ENCODE measurements around the gene UROC1.

UROC1 gene

DNA sequence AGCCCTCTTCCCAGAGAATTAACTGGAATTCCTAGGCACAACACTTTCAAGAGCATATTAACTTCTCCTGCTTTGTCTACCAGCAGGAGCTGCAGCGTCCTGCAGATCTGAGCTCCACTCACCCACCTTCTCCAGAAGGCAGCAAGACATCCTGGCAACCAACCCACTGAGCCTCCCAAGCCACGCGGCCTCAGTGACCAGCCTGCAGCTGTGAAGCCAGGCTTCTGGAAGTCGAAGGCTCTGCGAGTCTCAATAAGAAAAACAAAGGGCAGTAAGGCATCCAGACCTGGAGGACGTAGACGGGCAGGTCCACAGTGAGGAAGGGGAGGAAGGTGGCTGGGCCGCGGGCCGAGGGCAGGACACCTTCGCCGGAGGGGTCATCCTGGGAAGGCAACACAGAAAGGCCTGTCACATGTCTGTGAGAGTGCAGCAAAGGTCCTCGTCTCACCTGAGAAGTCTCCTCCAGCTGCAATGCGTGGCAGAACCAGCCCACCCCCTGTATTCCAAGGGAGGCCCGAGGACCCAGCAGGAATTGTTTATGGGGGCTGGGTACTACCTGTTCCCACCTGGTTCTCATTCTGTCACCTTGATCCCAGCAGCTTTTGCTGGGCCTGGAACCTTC is 78.1 kb downstream of the UROC1 start:
- DNase-seq, result no peak

- DNase-seq, result no peak
Observed at GRCh38 chr3:126438746-126439145, 78.8 kb downstream of the UROC1 start.

- DNase-seq, result no peak
Observed at GRCh38 chr3:126438186-126438585, 79.4 kb downstream of the UROC1 start.

DNA sequence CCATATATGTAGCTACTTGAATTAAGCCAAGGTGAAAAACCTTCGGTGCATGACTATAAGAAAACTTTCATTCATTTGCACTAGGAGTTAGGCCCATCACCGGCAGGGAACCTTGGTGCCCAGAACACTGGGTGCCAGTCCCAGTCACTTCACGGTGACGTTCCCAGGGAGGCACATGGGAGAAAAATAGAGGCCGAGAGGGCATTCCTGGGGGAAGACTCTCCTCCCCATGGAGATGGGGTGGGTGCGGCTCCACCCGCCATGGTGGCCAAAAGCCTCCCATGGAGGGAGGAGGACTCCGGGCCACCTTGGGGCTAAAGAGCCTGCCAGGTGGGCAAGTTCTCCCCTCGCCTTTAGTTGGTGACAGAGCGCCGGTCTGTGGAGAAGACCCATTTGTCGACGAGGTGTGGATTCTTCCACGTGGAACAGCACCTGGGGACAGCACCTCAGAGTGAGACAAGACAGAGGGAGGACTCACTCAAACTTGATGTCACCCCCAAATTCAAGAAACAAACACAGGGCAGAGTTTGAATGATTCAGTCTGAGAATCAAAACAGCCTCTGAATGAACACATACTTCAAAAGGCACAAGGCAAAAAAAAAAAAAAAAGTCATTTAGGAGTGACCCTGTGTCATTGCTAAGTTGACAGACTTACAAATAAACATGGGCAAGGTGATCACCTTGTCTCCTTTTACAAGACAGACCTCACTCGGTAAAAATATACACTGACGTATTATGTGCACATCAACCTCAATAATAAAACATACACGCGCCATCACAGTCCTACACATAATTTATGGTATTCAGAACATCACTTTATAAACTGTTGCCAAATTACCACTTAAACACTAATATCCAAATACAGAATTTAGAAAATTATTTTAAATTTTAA is 80.5 kb downstream of the UROC1 start:
- no peak for DNase-seq

GRCh38 chr3:126435456-126436315 is 81.9 kb downstream of the UROC1 start:
- no peak for DNase-seq

- DNase-seq, result no peak
Observed at GRCh38 chr3:126434931-126435411, 82.6 kb downstream of the UROC1 start.

DNA sequence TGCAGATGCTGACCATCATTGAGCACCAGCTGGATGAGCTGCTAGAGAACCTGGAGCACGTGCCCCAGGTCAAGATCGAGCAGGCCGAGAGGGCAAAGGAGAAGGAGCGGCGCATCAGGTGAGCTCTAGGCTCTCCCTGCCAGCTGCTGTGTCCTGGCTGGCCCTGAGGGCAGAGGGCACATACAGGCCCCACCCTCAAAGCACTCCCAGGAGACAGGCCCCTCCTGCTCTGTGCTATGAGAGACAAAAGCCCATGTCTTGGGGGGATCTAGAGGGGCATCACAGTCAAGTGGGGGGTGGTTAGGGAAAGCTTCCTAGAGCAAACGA is 83.3 kb downstream of the UROC1 start:
- no peak for DNase-seq

- no peak for DNase-seq
Observed at GRCh38 chr3:126433496-126434263, 83.9 kb downstream of the UROC1 start.

- DNase-seq, result no peak
Observed at GRCh38 chr3:126433105-126433430, 84.5 kb downstream of the UROC1 start.

DNA sequence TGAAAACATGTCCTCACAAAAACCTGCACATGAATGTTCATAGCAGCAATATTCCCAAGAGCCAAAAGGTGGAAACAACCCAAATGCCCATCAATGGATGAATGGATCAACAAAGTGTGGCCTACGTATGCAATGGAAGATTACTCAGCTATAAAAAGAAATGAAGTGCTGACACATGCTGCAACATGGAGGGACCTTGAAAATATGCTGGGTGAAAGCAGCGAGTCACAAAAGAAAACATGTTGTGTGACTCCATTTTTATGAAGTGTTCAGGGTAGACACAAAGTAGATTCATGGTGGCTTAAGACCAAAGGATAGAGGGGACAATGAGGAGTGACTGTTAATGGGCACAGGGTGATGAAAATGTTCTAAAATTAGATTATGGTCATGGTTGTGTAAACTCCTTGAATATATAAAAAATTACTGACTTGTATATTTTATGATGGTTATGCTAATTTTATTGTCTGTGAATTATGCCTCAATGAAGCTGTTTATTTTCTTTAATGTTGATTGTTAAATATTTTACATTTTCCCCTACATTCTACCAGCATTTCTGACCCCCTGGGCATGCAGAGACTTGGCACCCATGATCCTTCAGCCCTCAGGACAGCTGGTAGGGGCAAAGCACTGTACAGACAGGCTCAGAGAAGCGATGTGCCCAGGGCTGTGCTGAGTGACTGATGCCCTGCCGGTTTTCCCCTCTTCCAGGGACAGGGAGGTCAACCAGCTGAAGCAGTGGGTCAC is 85.0 kb downstream of the UROC1 start:
- DNase-seq, result no peak

Measured in inflammatory macrophage treated with lipopolysaccharide for 1 hour (primary cell).